Heart right ventricle (tissue), 16 donors: ENCODE data around the gene BLNK. TPM values are rescaled to one million over a fixed set of nuclear protein-coding genes. Genes with fewer than 3 reads are reported as not detected.
"Not testable (repeated sequence)": the region's sequence is repeated elsewhere in the genome, so short reads cannot be mapped to it uniquely, and the experiment has no call there.

Experiments used
- ATAC-seq, 8 donors: fragments of 200-7000 bp; cut with Tn5 transposase; one replicate each; pipeline ENCODE4 v1.9.1; 2020; ENCODE audit warnings: mild to moderate bottlenecking in 8 of 8, moderate library complexity in 8 of 8, moderate number of reproducible peaks in 1 of 8
- DNase-seq, 2 donors: peaks; one replicate each; pipeline ENCODE4 v3.0.0-alpha.2; 2020
- H3K27ac ChIP-seq, 10 donors: fragments of 200-600 bp; sonication (generic) in 2 of 10; one replicate each; pipeline versions ENCODE4 v1.5.0 to v1.8.0; 2020 to 2022; ENCODE audit warnings: mild to moderate bottlenecking in 3 of 10
- H3K27me3 ChIP-seq, 7 donors: fragments of 200-600 bp; one replicate each; pipeline ENCODE4 v1.8.0; 2021 to 2022; ENCODE audit warnings: mild to moderate bottlenecking in 2 of 7
- H3K36me3 ChIP-seq, 9 donors: fragments of 200-600 bp; sonication (generic) in 1 of 9; one replicate each; pipeline versions ENCODE4 v1.5.0 to v1.8.0; 2020 to 2022; ENCODE audit warnings: mild to moderate bottlenecking in 2 of 9
- H3K4me1 ChIP-seq, 9 donors: fragments of 200-600 bp; sonication (generic) in 1 of 9; one replicate each; pipeline versions ENCODE4 v1.5.0 to v1.8.0; 2020 to 2022; ENCODE audit warnings: mild to moderate bottlenecking in 4 of 9
- H3K4me3 ChIP-seq, 10 donors: fragments of 200-600 bp; sonication (generic) in 2 of 10; one replicate each; pipeline versions ENCODE4 v1.5.0 to v1.8.0; 2020 to 2022; ENCODE audit warnings: mild to moderate bottlenecking in 7 of 10, moderate library complexity in 2 of 10
- H3K9me3 ChIP-seq, 11 donors: fragments of 200-600 bp in 10 of 11; sonication (generic) in 2 of 11; one replicate each; pipeline versions ENCODE4 v1.5.0 to v1.8.0; 2013 to 2022; ENCODE audit warnings: mild to moderate bottlenecking in 2 of 11, control low read depth in 1 of 11, moderate library complexity in 1 of 11
- CTCF ChIP-seq, 9 donors: fragments of 200-600 bp; sonication (generic) in 2 of 9; IDR thresholded peaks; one replicate each; pipeline versions ENCODE4 v1.5.0 to v1.8.0; 2021 to 2022; ENCODE audit warnings: antibody characterized with exemption in 9 of 9, mild to moderate bottlenecking in 5 of 9, moderate library complexity in 1 of 9
- WGBS, 2 donors: extraction: QIAGEN DNeasy Blood & Tissue Kit; methylation state at CpG; one replicate each; pipeline ENCODE4 v1.1.7; 2013; ENCODE audit warnings: inconsistent platforms in 1 of 2; 5-methylcytosine and 5-hydroxymethylcytosine counted together
- intact Hi-C, 10 donors: fragments of 100-400 bp; cut with DNase I; formaldehyde crosslinking; loops; one replicate each; pipeline versions ENCODE4 v1.11.1 to v1.14.2; 2022
- polyA plus RNA-seq, 2 donors: library from polyadenylated mRNA; stranded (reverse); fragments of 200-250 nt; gene quantifications; one replicate each; pipeline ENCODE4 v1.2.3, GENCODE V29; 2013
- total RNA-seq, 10 donors: library from RNA; stranded (reverse); fragmentation: NEBNext Ultra II Directional in 3 of 10; extraction: Animal tissue kit (Norgen Biotek cat#: 25700) in 3 of 10; gene quantifications; one replicate each; pipeline versions ENCODE4 v1.2.1 to v1.2.4, GENCODE V29; 2021 to 2023
- donor health status: Arrhythmogenic right ventricular cardiomyopathy.
- donor health status: ischemic (EF 13 %, LVEDD 7.1; RV severe dilation, severe dysfunction).
- donor health status: healthy with polysubstance abuse.
- donor health status: DM: no; HTN: yes; CAD: no.
- donor health status: DM: no; HTN: no; CAD: no.
- donor health status: ischemic (EF 25% LVEDD 6.9; RV normal size, moderate dysfunction).
- donor health status: ischemic (EF 25% LVEDD 5.7; RV mildly dilated, moderate dysfunction).
- donor health status: healthy.
- donor health status: DM: yes; HTN: yes; CAD: no.
- donor health status: Ischemic cardiomyopathy.
- donor health status: ischemic (EF 35%, LVEDD 5.7; RV mildly dilated, moderate dysfunction).
- donor health status: nonischemic (EF 11% LVEDD 7.7; RV severe dilation, severe dysfunction).
- donor health status: DM: yes; HTN: yes; CAD: no.
- donor health status: PGD.
- donor health status: ischemic (EF 29% LVEDD 5.4; RV normal size, mild dysfunction).
- donor health status: nonischemic (EF 23%, LVEDD 6.1; RV moderate dilation, normal function).

BLNK gene
- total and polyA plus RNA-seq, 12 donors, result 0.25 to 4.4 (median 0.65) TPM

- DNase-seq, result no peak
- intact Hi-C loops, result no loop called here
- no peaks in the 10 kb centered on the region for H3K36me3 ChIP-seq
- ATAC-seq, result no peak
- H3K27me3 ChIP-seq, result peaks cover 0 to 5% (median 0%) of the 10 kb centered on the region in 7 donors
- no peak overlapping the region for H3K27ac ChIP-seq
- H3K9me3 ChIP-seq, result no peaks in the 10 kb centered on the region
- TF ChIP-seq CTCF (IDR thresholded peaks at IDR 0.05), result no peak
- H3K4me3 ChIP-seq, result no peak overlapping the region
- peaks cover 0 to 35% (median 12%) of the 10 kb centered on the region in 9 donors for H3K4me1 ChIP-seq
- WGBS, 2 donors, result 62 to 70% methylated on average over 3 of the region's 3 CpGs
Observed at GRCh38 chr10:96311180-96311715, 39.9 kb upstream of the BLNK start.

DNA sequence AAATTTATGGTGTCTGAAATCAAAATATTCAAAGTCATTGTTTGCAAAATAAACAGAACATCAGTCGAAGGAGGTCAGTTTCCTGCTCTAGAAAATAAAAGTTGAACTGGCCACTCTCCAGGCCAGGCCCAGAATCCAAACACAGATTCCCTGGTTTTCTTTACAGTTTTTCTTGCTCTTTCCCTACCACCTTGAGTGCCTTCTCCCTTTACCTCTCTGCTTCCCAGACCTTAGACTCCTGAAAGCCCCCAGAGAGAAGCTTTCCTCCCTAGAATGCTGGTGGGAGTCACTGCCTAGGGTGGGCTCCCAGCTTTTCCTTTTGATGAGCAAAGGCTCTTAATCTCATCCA lies 38.9 kb upstream of the BLNK start:
- ATAC-seq (peak in 1 of 8 donors; percentile 17), DNase-seq (no peak)
- H3K9me3 ChIP-seq, result no peaks in the 10 kb centered on the region
- no peak for TF ChIP-seq CTCF (IDR thresholded peaks at IDR 0.05)
- H3K27me3 ChIP-seq, result peaks cover 0 to 2% (median 0%) of the 10 kb centered on the region in 7 donors
- no peak overlapping the region for H3K4me3 ChIP-seq
- H3K4me1 ChIP-seq, result peaks cover 0 to 35% (median 13%) of the 10 kb centered on the region in 9 donors
- WGBS, 2 donors, result 41 to 55% methylated on average over 1 of the region's 1 CpG
- peak overlapping the region in 2 of 10 donors; percentile 16 to 37 for H3K27ac ChIP-seq
- intact Hi-C loops, result no loop called here
- no peaks in the 10 kb centered on the region for H3K36me3 ChIP-seq

GRCh38 chr10:96309628-96310320 lies 38.4 kb upstream of the BLNK start:
- H3K4me3 ChIP-seq, result no peak overlapping the region
- no peak for TF ChIP-seq CTCF (IDR thresholded peaks at IDR 0.05)

GRCh38 chr10:96308854-96309253 lies 37.5 kb upstream of the BLNK start:
- H3K4me3 ChIP-seq, H3K9me3 ChIP-seq, intact Hi-C loops, H3K36me3 ChIP-seq, ATAC-seq, DNase-seq, H3K27me3 ChIP-seq, H3K27ac ChIP-seq: not testable (repeated sequence)
- WGBS, 2 donors, result 67 to 69% methylated on average over 4 of the region's 4 CpGs
- H3K4me1 ChIP-seq, result peaks cover 0 to 35% (median 13%) of the 10 kb centered on the region in 9 donors

More at GRCh38 chr10:96309628-96310320, 38.4 kb upstream of the BLNK start:
- Histone ChIP-seq H3K9me3 (no peaks in the 10 kb centered on the region), H3K27ac (peak overlapping the region in 4 of 10 donors; percentile 3 to 53 (median 18)), H3K4me1 (peaks cover 0 to 35% (median 13%) of the 10 kb centered on the region in 9 donors), H3K36me3 (no peaks in the 10 kb centered on the region), H3K27me3 (no peaks in the 10 kb centered on the region)
- intact Hi-C loops, result no loop called here
- ATAC-seq, result peak in 2 of 8 donors; percentile 42 to 53
- 45 to 51% methylated on average over 3 of the region's 3 CpGs for WGBS, 2 donors
- DNase-seq, result no peak

- DNase-seq, result peak; percentile 49 to 55
- TF ChIP-seq CTCF (IDR thresholded peaks at IDR 0.05), result no peak
- WGBS, 2 donors, result 68 to 72% methylated on average over 8 of the region's 8 CpGs
- no peaks in the 10 kb centered on the region for H3K36me3 ChIP-seq
- no peak overlapping the region for H3K4me3 ChIP-seq
- no peaks in the 10 kb centered on the region for H3K9me3 ChIP-seq
- peaks cover 0 to 34% (median 13%) of the 10 kb centered on the region in 9 donors for H3K4me1 ChIP-seq
- ATAC-seq, result peak in 7 of 8 donors; percentile 56 to 85 (median 65)
- intact Hi-C loops, result no loop called here
- peaks cover 0 to 14% (median 0%) of the 10 kb centered on the region in 7 donors for H3K27me3 ChIP-seq
- no peak overlapping the region for H3K27ac ChIP-seq
Observed at GRCh38 chr10:96306516-96306915, 35.1 kb upstream of the BLNK start.
